Stimulated activated effector memory CD8-positive, alpha-beta T cell treated with anti-CD3 and anti-CD28 coated beads, Interleukin-12 subunit alpha, Interleukin-12 subunit beta, amount 100 ng/mL, for 72 hours (primary cell): ENCODE measurements around the gene C7orf57.

Experiments used
- ATAC-seq: fragments of 150-1000 bp; cut with Tn5 transposase; 2 replicates; pipeline ENCODE4 v1.10.0; 2021
- DNase-seq, 2 donors: peaks; one replicate each; pipeline ENCODE4 v3.0.0; 2021 to 2022; ENCODE audit warnings: low spot score in 2 of 2
- H3K27ac Mint-ChIP-seq: one replicate; pipeline ENCODE4 v1.8.0; 2022; ENCODE audit warnings: mild to moderate bottlenecking, mixed read lengths
- H3K36me3 Mint-ChIP-seq: one replicate; pipeline ENCODE4 v1.8.0; 2022; ENCODE audit warnings: mild to moderate bottlenecking, mixed read lengths
- H3K4me1 Mint-ChIP-seq: one replicate; pipeline ENCODE4 v1.8.0; 2022; ENCODE audit warnings: mixed read lengths
- H3K4me3 Mint-ChIP-seq: one replicate; pipeline ENCODE4 v1.8.0; 2022; ENCODE audit warnings: mild to moderate bottlenecking, mixed read lengths
- H3K9me3 Mint-ChIP-seq: one replicate; pipeline ENCODE4 v1.8.0; 2022; ENCODE audit warnings: mixed read lengths

The C7orf57 gene

DNA sequence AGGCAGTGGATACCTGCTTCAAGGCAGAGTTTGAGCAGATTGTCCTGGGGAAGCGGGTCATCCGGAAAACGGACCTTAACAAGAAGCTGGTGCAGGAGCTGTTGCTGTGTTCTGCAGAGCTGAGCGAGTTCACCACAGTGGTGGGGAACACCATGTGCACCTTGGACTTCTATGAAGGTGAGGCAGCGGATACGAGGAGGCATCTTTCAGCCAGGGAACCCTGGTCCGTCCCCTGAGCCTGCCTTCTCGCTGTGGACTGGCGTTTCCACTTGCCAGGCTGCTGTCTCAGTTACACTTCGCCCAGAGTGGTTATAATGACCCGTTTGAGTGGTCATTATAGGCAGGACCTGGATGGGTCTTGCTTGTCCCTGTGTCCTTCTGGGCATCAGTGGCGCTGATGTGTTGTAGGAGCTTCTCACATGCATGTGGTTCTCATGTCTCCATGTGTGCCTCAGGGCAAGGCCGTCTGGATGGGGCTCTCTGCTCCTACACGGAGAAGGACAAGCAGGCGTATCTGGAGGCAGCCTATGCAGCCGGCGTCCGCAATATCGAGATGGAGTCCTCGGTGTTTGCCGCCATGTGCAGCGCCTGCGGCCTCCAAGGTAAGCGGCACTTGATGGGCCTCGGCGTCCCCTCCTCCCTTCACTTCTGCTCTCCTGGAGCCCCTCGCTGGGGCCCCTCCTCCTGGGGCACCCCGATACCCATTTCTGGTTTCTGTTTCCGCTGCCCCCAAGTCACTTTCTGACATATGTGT is 71.7 kb downstream of the C7orf57 start:
- peaks cover 95% of the 10 kb centered on the region for H3K36me3 Mint-ChIP-seq
- no peaks in the 10 kb centered on the region for H3K9me3 Mint-ChIP-seq
- peak in 1 of 2 donors; percentile 44 for DNase-seq
- ATAC-seq = no peak
- H3K27ac Mint-ChIP-seq = peak overlapping the region; percentile 72
- H3K4me3 Mint-ChIP-seq = no peak overlapping the region
- peaks cover 35% of the 10 kb centered on the region for H3K4me1 Mint-ChIP-seq

DNA sequence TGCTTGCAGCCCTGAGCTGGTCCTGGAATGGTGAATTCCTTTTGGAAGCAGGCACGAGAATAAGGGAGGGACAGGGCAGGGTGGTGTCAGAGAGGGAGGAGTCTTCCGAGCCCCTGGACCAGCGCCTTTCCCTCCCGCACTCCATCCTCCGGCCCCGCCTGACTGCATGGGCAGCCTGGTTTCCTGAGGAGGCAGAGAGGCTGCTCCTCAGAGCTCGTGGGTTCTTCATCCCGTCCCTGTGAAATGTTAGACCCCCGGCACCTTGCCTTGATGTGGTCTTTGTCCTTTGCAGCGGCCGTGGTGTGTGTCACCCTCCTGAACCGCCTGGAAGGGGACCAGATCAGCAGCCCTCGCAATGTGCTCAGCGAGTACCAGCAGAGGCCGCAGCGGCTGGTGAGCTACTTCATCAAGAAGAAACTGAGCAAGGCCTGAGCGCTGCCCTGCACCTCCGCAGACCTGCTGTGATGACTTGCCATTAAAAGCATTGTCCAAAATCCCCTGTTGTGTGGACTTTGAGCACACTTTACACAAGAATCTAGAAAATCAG is 72.7 kb downstream of the C7orf57 start:
- peak overlapping the region; percentile 72 for H3K27ac Mint-ChIP-seq
- no peak overlapping the region for H3K4me3 Mint-ChIP-seq
- H3K4me1 Mint-ChIP-seq = peaks cover 28% of the 10 kb centered on the region
- DNase-seq = peak in 1 of 2 donors; percentile 44
- no peaks in the 10 kb centered on the region for H3K9me3 Mint-ChIP-seq
- ATAC-seq = no peak
- peaks cover 86% of the 10 kb centered on the region for H3K36me3 Mint-ChIP-seq

DNA sequence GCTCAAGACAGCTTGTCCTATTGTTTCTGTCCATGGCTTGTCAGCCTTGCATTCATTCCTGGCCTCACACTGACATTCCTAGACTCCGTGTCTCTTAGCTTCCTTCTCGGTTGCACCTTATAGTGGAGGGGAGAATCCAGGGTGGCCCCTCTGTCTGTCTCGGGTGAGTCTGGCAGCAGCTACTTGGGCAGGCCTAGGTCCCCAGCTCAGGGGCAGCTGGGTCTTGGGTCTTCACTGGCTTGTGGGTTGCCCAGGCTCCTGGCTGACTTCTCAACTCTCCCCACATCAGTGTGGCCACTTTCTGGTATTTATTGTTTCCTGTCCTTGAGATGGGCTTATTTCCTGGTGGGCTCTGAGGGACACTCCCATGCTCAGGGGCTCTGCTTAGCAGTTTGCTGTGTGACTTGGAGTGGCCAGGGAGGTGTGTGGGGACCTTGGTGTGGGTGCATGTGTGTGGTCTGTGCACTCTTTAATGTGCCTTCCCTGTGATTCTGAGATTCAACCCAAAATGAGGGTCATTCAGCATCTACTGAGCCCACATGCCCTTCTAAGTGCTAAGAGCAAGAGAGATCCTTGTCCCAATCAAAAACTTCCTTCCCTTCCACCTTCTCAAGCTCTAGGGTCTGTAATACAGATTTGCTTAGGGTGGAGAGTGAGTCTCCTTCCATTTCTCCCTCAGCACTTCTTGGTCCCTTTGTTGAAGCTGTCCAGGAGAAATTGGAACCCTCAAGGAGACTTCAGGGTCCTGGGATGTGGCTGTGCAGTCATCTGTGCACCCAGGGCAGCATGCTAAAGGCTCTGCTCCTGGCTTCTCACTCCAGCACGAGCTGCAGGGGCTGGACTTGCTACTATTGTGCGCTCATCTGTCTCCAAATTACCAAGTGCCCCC is 73.9 kb downstream of the C7orf57 start:
- peaks cover 28% of the 10 kb centered on the region for H3K4me1 Mint-ChIP-seq
- ATAC-seq (peak; percentile 29), DNase-seq (peak in 1 of 2 donors; percentile 45)
- H3K36me3 Mint-ChIP-seq = peaks cover 74% of the 10 kb centered on the region
- H3K9me3 Mint-ChIP-seq = no peaks in the 10 kb centered on the region
- no peak overlapping the region for H3K4me3 Mint-ChIP-seq
- peak overlapping the region; percentile 33 for H3K27ac Mint-ChIP-seq

DNA sequence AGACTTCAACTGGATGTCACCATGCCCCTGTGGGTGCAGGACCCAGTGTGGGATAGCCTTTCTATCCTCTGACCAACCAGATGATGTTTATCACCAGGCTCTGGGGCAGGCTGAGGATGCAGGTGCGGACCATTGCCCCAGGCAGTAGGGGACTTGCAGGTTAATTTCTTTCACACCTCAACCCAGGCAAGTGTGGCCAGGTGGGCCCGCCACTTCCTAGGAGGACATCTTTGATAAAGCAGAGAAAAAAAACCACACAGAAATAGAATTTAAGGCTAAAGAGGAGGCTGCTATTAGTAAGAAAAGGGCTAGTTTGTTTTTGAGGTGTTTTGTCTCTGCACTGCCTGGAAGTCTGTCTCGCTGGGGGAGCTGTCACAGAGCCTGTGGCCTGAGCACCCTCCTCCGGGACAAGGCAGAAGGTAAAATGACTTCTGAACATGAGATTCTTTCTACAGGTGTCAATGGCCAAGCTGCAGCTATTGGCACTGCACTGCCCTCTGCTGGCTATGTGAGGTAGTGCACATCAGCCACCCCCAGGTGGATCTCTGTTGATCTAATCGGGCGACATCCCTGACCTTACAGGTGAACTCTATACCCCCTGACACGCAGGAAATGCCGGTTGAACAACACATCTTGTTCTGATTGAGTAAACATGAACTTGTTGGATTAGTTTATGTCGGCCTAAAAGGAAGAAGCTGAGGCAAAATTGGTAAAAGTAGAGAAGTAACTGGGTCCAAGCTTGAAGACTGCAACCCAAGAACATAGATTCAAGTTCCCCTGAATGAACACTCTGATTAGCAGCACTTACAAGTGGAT is 74.7 kb downstream of the C7orf57 start:
- DNase-seq (peak; percentile 85 to 93), ATAC-seq (peak; percentile 82)
- Mint-ChIP-seq H3K4me3 (no peak overlapping the region), H3K36me3 (peaks cover 65% of the 10 kb centered on the region), H3K4me1 (peaks cover 22% of the 10 kb centered on the region), H3K27ac (peak overlapping the region; percentile 33), H3K9me3 (no peaks in the 10 kb centered on the region)

DNA sequence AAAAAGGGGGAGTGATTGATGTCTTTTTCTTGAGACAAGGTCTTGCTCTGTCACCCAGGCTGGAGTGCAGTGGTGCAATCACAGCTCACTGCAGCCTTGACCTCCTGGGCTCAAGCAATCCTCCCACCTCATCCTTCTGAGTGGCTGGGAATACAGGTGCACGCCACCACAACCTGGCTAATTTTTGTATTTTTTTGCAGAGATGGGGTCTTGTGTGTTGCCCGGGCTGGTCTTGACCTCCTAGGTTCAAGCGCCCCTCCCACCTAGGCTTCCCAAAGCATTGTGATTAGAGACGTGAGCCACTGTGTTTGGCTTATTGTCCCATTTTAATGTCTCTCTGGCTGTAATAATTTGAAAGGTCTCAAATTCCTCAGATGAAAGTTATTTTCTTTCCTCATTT is 75.5 kb downstream of the C7orf57 start:
- H3K9me3 Mint-ChIP-seq = no peaks in the 10 kb centered on the region
- no peak overlapping the region for H3K27ac Mint-ChIP-seq
- ATAC-seq = no peak
- no peak overlapping the region for H3K4me3 Mint-ChIP-seq
- no peak for DNase-seq
- peaks cover 21% of the 10 kb centered on the region for H3K4me1 Mint-ChIP-seq
- peaks cover 57% of the 10 kb centered on the region for H3K36me3 Mint-ChIP-seq
